GM18520 (cell line): ENCODE measurements around the gene TMEM43.

Source experiments
- ATAC-seq: cut with Tn5 transposase; IDR thresholded peaks from one replicate; pipeline ENCODE4 v1.9.1; 2021; ENCODE audit not compliant: unreplicated experiment

Gene TMEM43

GRCh38 chr3:14137445-14137844 is 12.6 kb downstream of the TMEM43 start:
- ATAC-seq: no peak

GRCh38 chr3:14138109-14138877 is 13.4 kb downstream of the TMEM43 start:
- no peak for ATAC-seq

- no peak for ATAC-seq
Measured at GRCh38 chr3:14138878-14139655, 14.2 kb downstream of the TMEM43 start.

- ATAC-seq: no peak
Measured at GRCh38 chr3:14139771-14140170, 14.9 kb downstream of the TMEM43 start.

- ATAC-seq: no peak
Measured at GRCh38 chr3:14140668-14141067, 15.8 kb downstream of the TMEM43 start.

- ATAC-seq: no peak
Measured at GRCh38 chr3:14141144-14141543, 16.3 kb downstream of the TMEM43 start.

GRCh38 chr3:14141602-14142341 is 16.9 kb downstream of the TMEM43 start:
- no peak for ATAC-seq

GRCh38 chr3:14142567-14143270 is 17.9 kb downstream of the TMEM43 start:
- no peak for ATAC-seq

- no peak for ATAC-seq
Measured at GRCh38 chr3:14143271-14144225, 18.7 kb downstream of the TMEM43 start.

- peak; percentile 93 for ATAC-seq
Measured at GRCh38 chr3:14144423-14145075, 19.7 kb downstream of the TMEM43 start.

GRCh38 chr3:14145236-14145635 is 20.4 kb downstream of the TMEM43 start:
- no peak for ATAC-seq

- ATAC-seq: no peak
Measured at GRCh38 chr3:14145670-14146380, 21.0 kb downstream of the TMEM43 start.

GRCh38 chr3:14146381-14147065 is 21.7 kb downstream of the TMEM43 start:
- ATAC-seq: no peak

- no peak for ATAC-seq
Measured at GRCh38 chr3:14147066-14147435, 22.2 kb downstream of the TMEM43 start.

GRCh38 chr3:14147617-14148016 is 22.8 kb downstream of the TMEM43 start:
- no peak for ATAC-seq

- ATAC-seq: no peak
Measured at GRCh38 chr3:14148041-14148985, 23.5 kb downstream of the TMEM43 start.

- ATAC-seq: no peak
Measured at GRCh38 chr3:14150078-14150477, 25.2 kb downstream of the TMEM43 start.
